HG03060 (cell line): ENCODE data around the gene KIAA1958.
"Not testable (repeated sequence)": the region's sequence is repeated elsewhere in the genome, so short reads cannot be mapped to it uniquely, and the experiment has no call there.

Source experiments
- ATAC-seq: cut with Tn5 transposase; IDR thresholded peaks from one replicate; pipeline ENCODE4 v1.9.1; 2021; ENCODE audit warnings: low read depth, moderate number of reproducible peaks; ENCODE audit not compliant: unreplicated experiment

Gene KIAA1958

GRCh38 chr9:112631313-112632070 lies 144.9 kb downstream of the KIAA1958 start:
- ATAC-seq, result no peak

GRCh38 chr9:112640311-112640710 lies 153.7 kb downstream of the KIAA1958 start:
- no peak for ATAC-seq

DNA sequence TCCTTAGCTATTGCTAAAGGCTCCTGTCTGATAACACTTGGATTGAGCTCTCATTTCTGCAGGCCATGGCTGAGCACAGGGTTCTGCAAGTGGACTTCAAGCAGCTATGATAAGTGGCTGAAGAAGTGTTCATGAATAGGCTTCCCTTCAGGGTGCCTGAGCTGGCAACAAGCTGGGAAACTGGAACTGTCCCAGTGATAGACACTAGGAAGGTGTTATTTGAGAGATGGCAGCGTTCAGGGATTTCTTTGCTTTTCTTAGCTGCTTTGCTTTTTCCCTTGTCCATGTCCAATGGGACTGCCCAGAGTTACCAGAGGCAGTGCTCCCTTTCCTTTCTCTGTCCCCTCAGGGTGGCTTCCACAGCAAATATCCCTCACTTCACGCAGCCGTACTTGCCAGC lies 155.5 kb downstream of the KIAA1958 start:
- no peak for ATAC-seq

- no peak for ATAC-seq
Measured at GRCh38 chr9:112647596-112647995, 161.0 kb downstream of the KIAA1958 start.

DNA sequence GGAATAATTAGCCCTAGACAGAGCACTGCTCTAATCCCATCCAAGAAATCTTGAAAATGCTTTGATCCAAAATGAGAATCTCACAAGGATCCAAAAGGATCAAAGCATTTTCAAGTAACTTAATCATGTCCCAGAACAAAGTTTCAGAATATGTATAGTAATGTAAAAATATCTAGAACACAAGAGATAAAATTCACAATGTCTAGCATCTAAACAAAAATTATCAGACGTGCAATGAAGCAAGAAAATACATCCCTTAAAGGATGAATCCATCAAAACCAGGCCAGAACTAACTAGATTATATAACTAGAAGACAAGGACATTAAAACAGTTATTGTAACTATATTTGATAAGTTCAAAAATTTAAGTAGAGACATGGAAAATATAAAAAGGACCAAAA lies 162.0 kb downstream of the KIAA1958 start:
- no peak for ATAC-seq

- no peak for ATAC-seq
Measured at GRCh38 chr9:112654282-112654681, 167.7 kb downstream of the KIAA1958 start.

DNA sequence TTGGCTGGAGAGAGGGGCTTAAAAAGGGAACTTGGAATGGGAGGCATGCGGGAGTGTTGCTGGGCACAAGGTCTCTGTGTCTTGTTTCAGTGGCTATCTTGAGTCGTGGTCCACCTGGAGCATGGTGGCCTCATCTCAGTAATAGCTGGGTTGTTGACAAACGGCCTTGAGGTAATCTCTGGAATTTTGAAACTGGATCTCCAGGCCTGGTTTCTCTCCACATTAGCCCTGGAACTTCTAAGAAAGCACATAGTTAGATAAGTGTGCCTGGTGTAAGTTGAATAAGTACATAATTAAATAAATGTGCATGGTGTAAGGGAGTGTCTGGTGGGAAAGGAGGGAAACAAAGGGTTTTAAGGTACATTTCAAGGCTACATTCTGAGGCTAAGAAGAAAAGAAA lies 169.0 kb downstream of the KIAA1958 start:
- ATAC-seq, result no peak

DNA sequence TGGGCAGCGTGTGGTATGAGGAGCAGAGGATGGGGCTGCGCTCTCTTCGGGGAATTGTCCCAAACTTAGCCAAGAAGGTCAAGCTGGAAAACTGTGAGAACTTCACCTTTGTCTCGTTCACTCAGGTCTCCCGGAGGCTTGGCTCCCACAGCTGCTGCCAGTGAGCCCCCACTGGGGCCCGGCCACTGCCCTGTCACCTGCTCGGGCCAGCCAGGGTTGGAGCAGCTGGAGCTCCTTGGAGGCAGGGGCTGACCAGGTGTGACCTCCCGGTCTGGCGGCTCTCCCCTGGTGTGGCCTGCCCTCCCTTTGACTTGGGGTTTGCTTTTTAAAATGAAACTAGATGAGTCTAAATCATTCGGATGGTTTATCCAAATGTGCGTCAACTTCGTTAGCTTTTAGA lies 173.3 kb downstream of the KIAA1958 start:
- ATAC-seq, result no peak

DNA sequence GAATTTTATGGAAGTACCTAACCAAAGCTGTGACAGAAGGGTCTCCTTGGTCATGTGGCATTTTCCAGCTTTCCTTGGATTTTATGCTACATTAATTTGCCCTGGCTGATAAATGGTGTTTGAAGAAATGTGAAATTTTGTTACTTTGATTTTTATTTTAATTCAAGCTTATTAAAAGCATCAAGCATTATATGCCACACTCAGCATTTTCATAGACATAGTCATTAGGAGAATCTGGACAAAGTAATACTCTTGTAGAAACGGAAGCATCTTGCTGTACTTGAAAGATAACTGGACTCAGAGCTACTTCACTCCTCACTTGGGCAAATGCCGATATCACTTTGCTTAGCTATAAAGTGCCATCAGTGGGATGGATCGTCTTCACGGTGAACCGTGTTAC lies 177.1 kb downstream of the KIAA1958 start:
- ATAC-seq, result no peak

DNA sequence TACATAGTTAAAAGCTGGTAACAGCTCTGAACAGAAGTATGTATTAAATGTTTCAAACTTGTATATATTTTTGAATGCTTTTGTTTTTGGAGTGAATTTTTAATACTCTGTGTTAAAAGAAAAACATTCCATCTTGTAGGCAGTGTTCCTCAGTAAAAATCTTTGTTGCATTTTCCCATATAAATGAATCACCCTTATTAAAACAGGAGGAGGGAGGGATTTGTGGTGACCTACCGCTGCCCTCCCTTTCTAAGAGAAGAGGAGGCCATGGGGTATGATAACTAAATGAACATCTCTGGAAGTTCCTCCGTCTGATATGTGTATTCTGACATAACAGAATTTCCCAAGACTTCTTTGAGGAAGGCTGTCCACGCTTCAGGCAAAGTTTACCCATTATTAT lies 177.9 kb downstream of the KIAA1958 start:
- ATAC-seq, result no peak

DNA sequence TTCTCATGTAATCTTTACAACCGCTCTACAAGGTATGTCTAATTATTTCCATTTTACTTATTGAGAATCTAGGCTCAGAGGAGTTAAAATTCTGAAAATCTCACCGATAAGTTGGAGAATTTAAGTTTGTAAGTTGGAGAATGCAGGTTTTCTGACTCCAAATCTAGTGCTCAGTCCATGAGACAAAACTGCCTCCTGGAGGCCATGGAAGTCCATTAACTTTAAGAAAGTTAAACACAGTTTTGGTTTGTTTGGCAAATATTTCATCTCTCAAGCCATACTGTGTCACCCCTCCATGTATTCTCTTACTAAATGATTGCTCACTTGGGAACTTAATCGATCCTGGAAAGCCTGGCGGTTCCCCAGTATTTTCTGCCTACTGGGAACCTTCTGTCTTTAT lies 178.7 kb downstream of the KIAA1958 start:
- ATAC-seq, result no peak

DNA sequence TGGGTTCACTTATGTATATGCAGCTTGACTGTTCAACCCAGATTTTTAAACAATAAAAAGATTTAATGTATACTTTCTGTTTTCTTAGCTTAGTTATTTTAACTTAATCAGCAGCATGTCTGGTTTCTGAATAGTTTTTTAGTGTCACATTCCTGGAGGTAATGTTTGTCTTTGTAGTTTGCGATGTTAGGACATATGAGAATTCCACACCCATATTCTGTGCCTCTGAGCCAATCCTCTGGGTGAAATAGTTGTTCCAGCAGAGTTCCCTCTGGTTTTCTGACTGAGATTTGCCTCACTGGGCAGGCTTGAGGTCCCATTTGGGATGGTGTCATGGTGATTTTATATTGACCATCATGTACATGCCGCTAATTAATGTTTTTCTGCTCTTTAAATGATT lies 182.7 kb downstream of the KIAA1958 start:
- no peak for ATAC-seq

DNA sequence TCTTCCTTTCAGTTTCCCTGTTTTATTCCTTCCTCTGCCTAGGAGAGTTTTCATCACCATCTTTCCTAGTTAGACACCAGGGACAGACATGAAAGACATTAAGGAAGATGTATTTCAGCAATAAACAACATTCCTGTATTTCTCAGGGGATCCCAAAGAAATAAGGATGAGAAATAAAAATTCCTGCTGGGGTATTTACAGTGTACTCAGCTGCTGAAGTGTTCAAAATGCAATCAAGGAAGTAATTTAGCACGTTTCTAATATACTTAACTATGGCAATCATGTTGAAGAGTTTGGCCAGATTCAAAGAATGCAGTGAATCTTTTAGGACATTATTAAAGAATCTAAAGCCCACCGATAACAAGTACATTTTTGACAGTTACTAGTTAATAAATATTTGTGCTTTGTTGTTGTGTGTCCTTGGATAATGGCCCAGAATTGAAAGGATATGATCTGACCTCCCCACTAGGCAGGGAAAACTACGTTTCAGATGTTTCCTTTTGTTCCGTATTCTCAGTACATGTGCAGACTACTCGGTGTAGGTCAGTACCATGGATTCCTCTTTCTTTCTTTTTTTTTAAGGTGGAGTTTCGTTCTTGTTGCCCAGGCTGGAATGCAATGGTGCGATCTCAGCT lies 184.5 kb downstream of the KIAA1958 start:
- ATAC-seq, result no peak

DNA sequence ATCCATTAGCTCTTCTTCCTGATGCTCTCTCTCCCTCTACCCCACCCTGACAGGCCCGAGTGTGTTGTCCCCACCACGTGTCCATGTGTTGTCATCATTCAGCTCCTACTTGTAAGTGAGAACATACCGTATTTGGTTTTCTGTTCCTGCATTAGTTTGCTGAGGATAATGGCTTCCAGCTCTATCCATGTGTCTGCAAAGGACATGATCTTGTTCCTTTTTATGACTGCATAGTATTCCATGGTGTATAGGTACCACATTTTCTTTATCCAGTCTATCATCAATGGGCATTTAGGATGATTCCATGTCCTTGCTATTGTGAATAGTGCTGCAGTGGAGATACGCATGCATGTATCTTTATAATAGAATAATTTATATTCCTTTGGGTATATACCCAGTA lies 186.6 kb downstream of the KIAA1958 start:
- not testable (repeated sequence) for ATAC-seq

DNA sequence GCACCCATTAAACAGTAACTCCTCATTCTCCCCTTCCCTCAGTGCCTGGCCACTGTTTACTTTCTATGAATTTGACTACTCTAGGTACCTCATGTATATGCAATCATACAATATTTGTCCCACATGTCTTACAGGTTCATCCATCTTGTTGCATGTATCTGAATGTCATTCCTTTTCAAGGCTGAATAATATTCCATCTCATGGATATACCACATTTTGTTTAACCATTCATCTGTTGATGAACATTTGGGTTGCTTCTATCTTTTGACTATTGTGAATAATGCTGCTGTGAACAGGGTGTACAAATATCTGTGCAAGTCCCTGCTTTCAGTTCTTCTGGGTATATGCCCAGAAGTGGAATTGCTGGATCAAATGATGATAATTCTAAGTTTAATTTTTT lies 190.4 kb downstream of the KIAA1958 start:
- no peak for ATAC-seq

DNA sequence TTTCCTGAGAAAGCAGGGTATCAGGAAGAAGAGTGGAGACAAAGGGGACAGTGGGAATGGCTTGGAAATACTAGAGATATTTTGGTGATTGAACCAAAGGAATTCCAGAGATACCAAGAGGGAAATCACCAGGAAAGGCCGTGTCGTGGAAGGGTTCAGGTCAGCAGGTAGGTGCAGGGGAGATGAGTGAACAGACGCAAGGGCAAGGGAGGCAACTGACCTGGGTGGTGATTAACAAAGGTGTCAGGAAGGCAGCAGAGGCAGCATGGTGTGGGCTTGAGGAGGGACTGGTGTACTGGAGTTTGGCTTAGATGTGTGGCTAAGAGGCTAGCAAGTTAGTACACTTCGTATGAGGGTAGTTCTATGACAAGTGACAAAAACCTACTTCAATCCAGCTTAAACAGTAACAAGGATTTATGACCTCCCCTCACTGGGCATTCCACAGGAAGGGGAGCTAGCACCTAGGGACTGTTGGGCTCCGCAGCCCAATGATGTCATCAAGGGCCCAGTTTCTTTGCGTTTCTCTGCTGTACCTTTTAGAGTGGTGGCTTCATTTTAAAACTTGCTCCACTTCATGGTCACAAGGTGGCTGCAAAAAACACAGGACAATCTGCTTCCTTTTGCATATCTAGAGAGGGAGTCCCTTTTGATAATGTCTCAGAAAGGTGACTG lies 194.2 kb downstream of the KIAA1958 start:
- no peak for ATAC-seq

DNA sequence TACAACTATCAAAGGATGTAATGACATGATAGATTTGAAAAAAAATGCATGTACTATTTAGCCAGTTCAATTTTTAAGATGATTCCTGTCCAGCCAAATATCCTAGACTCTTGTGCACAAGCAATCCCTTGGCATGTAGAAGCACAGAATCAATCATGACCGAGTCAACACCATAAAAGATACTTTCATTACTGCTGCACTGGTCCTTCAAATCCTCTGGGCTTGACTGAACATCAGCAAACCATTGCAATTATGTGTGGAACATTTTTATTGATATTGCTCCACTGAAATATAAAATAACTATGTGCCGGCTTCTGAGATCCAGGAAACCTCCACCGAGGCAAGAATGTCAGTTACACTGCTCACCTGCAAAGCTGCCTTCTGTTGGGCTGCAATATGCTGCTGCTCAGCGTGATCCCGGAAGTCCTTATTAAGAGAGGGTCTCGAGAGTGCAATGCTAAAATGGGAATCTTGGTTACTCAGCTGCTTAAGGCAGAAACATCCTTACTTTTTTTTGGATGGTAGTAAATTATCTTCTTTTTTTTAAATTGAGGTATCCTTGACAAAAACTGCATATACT lies 202.6 kb downstream of the KIAA1958 start:
- no peak for ATAC-seq

- ATAC-seq, result no peak
Measured at GRCh38 chr9:112694706-112695555, 208.3 kb downstream of the KIAA1958 start.

DNA sequence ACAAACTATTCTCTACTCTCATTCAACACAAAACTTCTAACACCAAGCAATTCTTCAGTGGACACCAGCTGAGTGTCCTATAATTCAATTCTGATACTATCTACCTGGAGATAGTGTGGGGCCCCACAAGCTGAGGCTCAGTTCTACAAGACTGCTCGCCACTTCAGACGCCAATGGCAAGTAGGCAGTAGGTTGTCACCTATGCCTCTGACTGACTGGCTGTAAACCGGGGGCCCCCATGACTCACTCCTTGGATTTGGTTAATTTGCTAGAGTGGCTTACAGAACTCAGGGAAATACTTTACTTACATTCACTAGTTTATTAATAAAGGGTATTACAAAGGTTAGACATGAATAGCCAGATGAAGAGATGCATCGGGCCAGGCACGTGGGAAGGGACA lies 209.8 kb downstream of the KIAA1958 start:
- no peak for ATAC-seq

DNA sequence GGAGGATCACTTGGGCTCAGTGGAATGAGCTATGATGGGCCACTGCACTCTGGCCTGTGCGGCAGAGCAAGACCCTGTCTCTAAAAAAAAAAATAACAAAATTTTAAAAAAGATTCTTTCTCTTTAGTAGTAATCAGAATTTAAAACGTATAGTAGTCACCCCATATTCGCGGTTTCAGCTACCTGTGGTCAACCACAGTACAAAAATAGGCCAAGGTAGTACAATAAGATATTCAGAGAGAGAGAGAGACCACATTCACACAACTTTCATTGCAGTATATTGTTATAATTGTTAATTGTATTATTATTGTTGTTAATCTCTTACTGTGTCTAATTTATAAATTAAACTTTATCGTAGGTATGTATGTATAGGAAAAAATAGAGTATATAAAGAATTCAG lies 212.6 kb downstream of the KIAA1958 start:
- ATAC-seq, result peak; percentile 81

DNA sequence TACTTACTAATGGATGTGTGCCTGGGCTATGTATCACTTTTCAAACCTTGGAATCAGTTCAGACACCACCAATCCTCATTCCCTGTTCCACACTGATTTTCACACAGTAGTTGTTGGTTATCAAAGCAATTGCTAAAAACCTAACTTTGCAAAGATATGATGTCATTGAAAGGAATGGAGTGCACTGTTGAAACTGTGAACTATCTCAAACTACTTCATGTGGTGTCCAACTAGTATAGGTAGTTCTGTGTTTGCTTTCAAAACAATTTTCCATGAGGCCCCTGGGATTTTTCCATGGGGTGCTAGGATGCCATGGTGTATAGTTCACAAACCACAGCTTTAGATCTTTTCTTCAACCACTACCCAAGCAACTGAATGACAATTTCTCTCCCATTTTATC lies 213.5 kb downstream of the KIAA1958 start:
- no peak for ATAC-seq
